H9 (cell line): Measurements from ENCODE around the gene SLC44A2. TPM values are rescaled to one million over a fixed set of nuclear protein-coding genes. Genes with fewer than 3 reads are reported as not detected.

Source experiments
- DNase-seq: peaks from one replicate; pipeline ENCODE4 v3.0.0-alpha.2; 2017
- H2AFZ ChIP-seq: one replicate; pipeline ENCODE4 v1.6.1; 2013; ENCODE audit warnings: mild to moderate bottlenecking, low read length, control low read depth, moderate library complexity
- H2AK5ac ChIP-seq: 2 replicates; pipeline ENCODE4 v1.6.1; 2013; ENCODE audit warnings: low read length, control low read depth, mixed read lengths; ENCODE audit not compliant: insufficient read length
- H2BK120ac ChIP-seq: one replicate; pipeline ENCODE4 v1.6.1; 2013; ENCODE audit warnings: low read depth, mild to moderate bottlenecking, low read length, control low read depth, inconsistent platforms; ENCODE audit not compliant: poor library complexity, severe bottlenecking
- H2BK12ac ChIP-seq: 2 replicates; pipeline ENCODE4 v1.6.1; 2013; ENCODE audit warnings: low read length, control low read depth, mixed read lengths, low read depth; ENCODE audit not compliant: insufficient read length
- H2BK15ac ChIP-seq: 2 replicates; pipeline ENCODE4 v1.6.1; 2013; ENCODE audit warnings: low read depth, low read length, control low read depth
- H2BK20ac ChIP-seq: one replicate; pipeline ENCODE4 v1.6.1; 2013; ENCODE audit warnings: low read depth, mild to moderate bottlenecking, low read length, control low read depth, inconsistent platforms; ENCODE audit not compliant: poor library complexity, severe bottlenecking
- H2BK5ac ChIP-seq: 2 replicates; pipeline ENCODE4 v1.6.1; 2013; ENCODE audit warnings: low read length, control low read depth, mixed read lengths; ENCODE audit not compliant: insufficient read length
- H3K14ac ChIP-seq: 2 replicates; pipeline ENCODE4 v1.6.1; 2013; ENCODE audit warnings: low read length, control low read depth; ENCODE audit not compliant: insufficient read depth
- H3K18ac ChIP-seq: 2 replicates; pipeline ENCODE4 v1.6.1; 2013; ENCODE audit warnings: low read depth, mild to moderate bottlenecking, mixed read lengths, low read length, control low read depth; ENCODE audit not compliant: insufficient read length
- H3K23ac ChIP-seq: 2 replicates; pipeline ENCODE4 v1.6.1; 2013; ENCODE audit warnings: low read length, control low read depth, mixed read lengths, low read depth; ENCODE audit not compliant: insufficient read length
- H3K23me2 ChIP-seq: 2 replicates; pipeline ENCODE4 v1.6.1; 2013; ENCODE audit warnings: low read depth, mild to moderate bottlenecking, mixed read lengths, low read length, control low read depth; ENCODE audit not compliant: insufficient read length, poor library complexity, severe bottlenecking
- H3K27ac ChIP-seq: 2 replicates; pipeline ENCODE4 v1.5.1; 2013; ENCODE audit warnings: low read length, control low read depth, mixed read lengths, low read depth; ENCODE audit not compliant: insufficient read length
- H3K27me3 ChIP-seq: 2 replicates; pipeline ENCODE4 v1.6.1; 2013; ENCODE audit warnings: low read length, control low read depth, inconsistent platforms; ENCODE audit not compliant: insufficient read depth
- H3K4ac ChIP-seq: 2 replicates; pipeline ENCODE4 v1.6.1; 2013; ENCODE audit warnings: low read depth, mild to moderate bottlenecking, control low read depth, inconsistent platforms, low read length, moderate library complexity
- H3K4me1 ChIP-seq: 2 replicates; pipeline ENCODE4 v1.6.1; 2013; ENCODE audit warnings: low read length, control low read depth, inconsistent platforms; ENCODE audit not compliant: insufficient read depth
- H3K4me2 ChIP-seq: 2 replicates; pipeline ENCODE4 v1.6.1; 2013; ENCODE audit warnings: low read length, control low read depth, mixed read lengths; ENCODE audit not compliant: insufficient read length, insufficient read depth
- H3K56ac ChIP-seq: 2 replicates; pipeline ENCODE4 v1.6.1; 2013; ENCODE audit warnings: low read depth, mild to moderate bottlenecking, mixed read lengths, low read length, control low read depth; ENCODE audit not compliant: insufficient read length
- H3K79me1 ChIP-seq: 2 replicates; pipeline ENCODE4 v1.6.1; 2013; ENCODE audit warnings: low read depth, mild to moderate bottlenecking, moderate library complexity, low read length, control low read depth, inconsistent platforms; ENCODE audit not compliant: insufficient read depth, poor library complexity, severe bottlenecking
- H3K79me2 ChIP-seq: 2 replicates; pipeline ENCODE4 v1.6.1; 2013; ENCODE audit warnings: low read length, control low read depth, inconsistent platforms; ENCODE audit not compliant: insufficient read depth
- H3K9ac ChIP-seq: 2 replicates; pipeline ENCODE4 v1.6.1; 2013; ENCODE audit warnings: low read length, control low read depth, mixed read lengths; ENCODE audit not compliant: insufficient read length; ENCODE audit errors: extremely low read depth
- H3K9me3 ChIP-seq: one replicate; pipeline ENCODE4 v1.6.1; 2013; ENCODE audit warnings: low read depth, low read length, inconsistent platforms; ENCODE audit not compliant: control insufficient read depth
- H3T11ph ChIP-seq: one replicate; pipeline ENCODE4 v1.6.1; 2013; ENCODE audit warnings: mild to moderate bottlenecking, low read length, control low read depth, inconsistent platforms
- H4K20me1 ChIP-seq: one replicate; pipeline ENCODE4 v1.6.1; 2013; ENCODE audit not compliant: control insufficient read depth, insufficient read length, insufficient read depth
- H4K5ac ChIP-seq: 2 replicates; pipeline ENCODE4 v1.6.1; 2013; ENCODE audit warnings: low read depth, mild to moderate bottlenecking, mixed read lengths, low read length, control low read depth; ENCODE audit not compliant: insufficient read length
- H4K8ac ChIP-seq: replicated peaks from 2 replicates; pipeline ENCODE4 v1.6.1; 2013; ENCODE audit warnings: low read length, control low read depth, mixed read lengths, low read depth; ENCODE audit not compliant: insufficient read length
- H4K91ac ChIP-seq: 2 replicates; pipeline ENCODE4 v1.6.1; 2013; ENCODE audit warnings: low read depth, mild to moderate bottlenecking, moderate library complexity, mixed read lengths, low read length, control low read depth; ENCODE audit not compliant: insufficient read length
- H3K27ac Mint-ChIP-seq, 3 experiments: 2 replicates in 2 of 3; 3 replicates in 1 of 3; pipeline ENCODE4 v1.8.0; 2020 to 2021; ENCODE audit warnings: mixed read lengths in 3 of 3, mild to moderate bottlenecking in 1 of 3, moderate library complexity in 1 of 3
- H3K27me3 Mint-ChIP-seq: 2 replicates; pipeline ENCODE4 v1.8.0; 2021; ENCODE audit warnings: low read depth, mild to moderate bottlenecking, moderate library complexity, mixed read lengths
- H3K36me3 Mint-ChIP-seq, 3 experiments: 2 replicates in 2 of 3; 3 replicates in 1 of 3; pipeline ENCODE4 v1.8.0; 2020 to 2021; ENCODE audit warnings: low read depth in 3 of 3, mixed read lengths in 3 of 3; ENCODE audit not compliant: insufficient read depth in 1 of 3
- H3K4me1 Mint-ChIP-seq, 2 experiments: 2 replicates each; pipeline ENCODE4 v1.8.0; 2020; ENCODE audit warnings: mixed read lengths in 2 of 2
- H3K4me3 Mint-ChIP-seq, 2 experiments: 2 replicates in 1 of 2; 3 replicates in 1 of 2; pipeline ENCODE4 v1.8.0; 2020 to 2021; ENCODE audit warnings: mild to moderate bottlenecking in 2 of 2, mixed read lengths in 2 of 2, moderate library complexity in 1 of 2
- H3K9me3 Mint-ChIP-seq, 2 experiments: 2 replicates in 1 of 2; 3 replicates in 1 of 2; pipeline ENCODE4 v1.8.0; 2020; ENCODE audit warnings: mild to moderate bottlenecking in 2 of 2, mixed read lengths in 2 of 2, moderate library complexity in 1 of 2
- WGBS: extraction: QIAGEN DNeasy Blood & Tissue Kit; methylation state at CpG from one replicate; pipeline ENCODE4 v1.1.7; 2013; ENCODE audit warnings: missing lambda C conversion rate, low lambda C conversion rate, mixed read lengths; ENCODE audit not compliant: insufficient read length; ENCODE audit errors: extremely low coverage; 5-methylcytosine and 5-hydroxymethylcytosine counted together
- total RNA-seq: library from RNA; stranded (reverse); gene quantifications from 2 replicates; pipeline ENCODE4 v1.2.1, GENCODE V29; 2021
- TF ChIP-seq, protein P1 (sequence below): fragments of 200-600 bp; sonication (generic); conservative IDR thresholded peaks from 3 replicates; pipeline ENCODE4 v1.8.0; 2021; ENCODE audit warnings: antibody characterized with exemption, mild to moderate bottlenecking

The SLC44A2 gene
- total RNA-seq, 1 experiment from 2014 or later = 121 TPM

DNA sequence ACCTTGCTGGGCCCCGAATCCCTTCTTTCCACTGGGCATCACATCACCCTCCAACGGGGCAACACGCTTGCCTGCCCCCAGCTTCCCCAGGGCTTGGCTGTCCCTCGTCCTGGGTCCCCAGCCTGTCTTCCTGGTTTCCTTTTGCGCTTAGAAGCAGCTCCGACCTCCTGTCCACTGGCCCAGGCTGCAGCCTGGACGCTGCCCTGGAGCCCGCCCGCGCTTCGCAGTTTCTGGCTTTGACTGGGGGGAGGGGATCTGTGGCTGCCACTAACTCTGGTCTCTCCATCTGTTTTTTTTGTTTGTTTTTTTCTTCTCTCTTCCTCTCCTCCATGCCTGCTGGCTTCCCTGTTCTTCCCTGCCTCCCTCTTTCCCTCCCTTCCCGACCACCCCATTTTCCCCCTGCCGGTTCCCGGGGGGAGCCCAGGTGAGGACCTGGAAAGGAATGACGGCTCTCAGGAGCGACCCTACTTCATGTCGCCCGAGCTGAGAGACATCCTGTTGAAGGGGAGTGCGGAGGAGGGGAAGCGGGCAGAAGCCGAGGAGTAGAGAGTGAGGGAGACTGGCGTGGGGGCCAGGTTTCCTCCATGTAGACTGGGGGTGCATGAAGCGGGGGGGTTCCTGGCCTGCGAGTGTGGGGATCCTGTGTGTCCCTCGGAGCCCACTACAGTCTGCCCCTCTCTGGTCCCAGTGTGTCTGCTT, 17.3 kb downstream of the SLC44A2 start:
- Histone ChIP-seq H3K79me2 (no peaks in the 10 kb centered on the region), H3K9me3 (no peaks in the 10 kb centered on the region)

More for the DNA sequence above, 17.3 kb downstream of the SLC44A2 start:
- Histone ChIP-seq H3K4ac (no peak overlapping the region), H3T11ph (no peak overlapping the region), H2BK5ac (peak overlapping the region; percentile 26), H4K8ac (no peak overlapping the region), H2BK15ac (no peak overlapping the region), H3K4me1 (peaks cover 3% of the 10 kb centered on the region; the same call in 1 of the 2 replicates), H3K23ac (no peak overlapping the region), H3K18ac (no peak overlapping the region), H3K56ac (no peak overlapping the region), H3K23me2 (no peaks in the 10 kb centered on the region), H4K5ac (peak overlapping the region; percentile 37), H3K79me1 (no peaks in the 10 kb centered on the region), H3K27ac (no peak overlapping the region), H2BK120ac (no peak overlapping the region), H2AFZ (no peak overlapping the region), H3K27me3 (no peaks in the 10 kb centered on the region), H3K9ac (peak overlapping the region; percentile 43), H3K14ac (no peak overlapping the region; the same call in 1 of the 2 replicates), H2BK20ac (no peak overlapping the region), H2BK12ac (no peak overlapping the region), H4K20me1 (no peaks in the 10 kb centered on the region), H3K4me2 (no peak overlapping the region), H2AK5ac (no peak overlapping the region), H4K91ac (no peak overlapping the region)
- H3K27me3 Mint-ChIP-seq = no peaks in the 10 kb centered on the region
- peak overlapping the region in 1 of 2 experiments; percentile 61; a peak in 3 of 5 replicates for H3K4me3 Mint-ChIP-seq
- DNase-seq = no peak
- WGBS = no CpG with 5 or more reads among the region's 25 CpGs
- peak overlapping the region; percentile 75 to 96 (median 90) for H3K27ac Mint-ChIP-seq
- TF ChIP-seq, protein P1, sequence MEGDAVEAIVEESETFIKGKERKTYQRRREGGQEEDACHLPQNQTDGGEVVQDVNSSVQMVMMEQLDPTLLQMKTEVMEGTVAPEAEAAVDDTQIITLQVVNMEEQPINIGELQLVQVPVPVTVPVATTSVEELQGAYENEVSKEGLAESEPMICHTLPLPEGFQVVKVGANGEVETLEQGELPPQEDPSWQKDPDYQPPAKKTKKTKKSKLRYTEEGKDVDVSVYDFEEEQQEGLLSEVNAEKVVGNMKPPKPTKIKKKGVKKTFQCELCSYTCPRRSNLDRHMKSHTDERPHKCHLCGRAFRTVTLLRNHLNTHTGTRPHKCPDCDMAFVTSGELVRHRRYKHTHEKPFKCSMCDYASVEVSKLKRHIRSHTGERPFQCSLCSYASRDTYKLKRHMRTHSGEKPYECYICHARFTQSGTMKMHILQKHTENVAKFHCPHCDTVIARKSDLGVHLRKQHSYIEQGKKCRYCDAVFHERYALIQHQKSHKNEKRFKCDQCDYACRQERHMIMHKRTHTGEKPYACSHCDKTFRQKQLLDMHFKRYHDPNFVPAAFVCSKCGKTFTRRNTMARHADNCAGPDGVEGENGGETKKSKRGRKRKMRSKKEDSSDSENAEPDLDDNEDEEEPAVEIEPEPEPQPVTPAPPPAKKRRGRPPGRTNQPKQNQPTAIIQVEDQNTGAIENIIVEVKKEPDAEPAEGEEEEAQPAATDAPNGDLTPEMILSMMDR = no peak
- H3K4me1 Mint-ChIP-seq = peaks cover 27 to 33% of the 10 kb centered on the region in 2 experiments
- no peaks in the 10 kb centered on the region for H3K9me3 Mint-ChIP-seq
- H3K36me3 Mint-ChIP-seq = peaks cover 19 to 58% (median 49%) of the 10 kb centered on the region in 3 experiments; a peak in 6 of 7 replicates
